ENCODE measurements around the gene CREBRF.
"Not testable (repeated sequence)": the region's sequence is repeated elsewhere in the genome, so short reads cannot be mapped to it uniquely, and the experiment has no call there.

Gene CREBRF

GRCh38 chr5:173039188-173039587, 17.0 kb upstream of the CREBRF start:
- DNase-seq (ENCODE audit: low spot score), result no peak

- no peak for DNase-seq (ENCODE audit: low spot score)
These were observed 16.2 kb upstream of the CREBRF start for GRCh38 chr5:173039964-173040363.

DNA sequence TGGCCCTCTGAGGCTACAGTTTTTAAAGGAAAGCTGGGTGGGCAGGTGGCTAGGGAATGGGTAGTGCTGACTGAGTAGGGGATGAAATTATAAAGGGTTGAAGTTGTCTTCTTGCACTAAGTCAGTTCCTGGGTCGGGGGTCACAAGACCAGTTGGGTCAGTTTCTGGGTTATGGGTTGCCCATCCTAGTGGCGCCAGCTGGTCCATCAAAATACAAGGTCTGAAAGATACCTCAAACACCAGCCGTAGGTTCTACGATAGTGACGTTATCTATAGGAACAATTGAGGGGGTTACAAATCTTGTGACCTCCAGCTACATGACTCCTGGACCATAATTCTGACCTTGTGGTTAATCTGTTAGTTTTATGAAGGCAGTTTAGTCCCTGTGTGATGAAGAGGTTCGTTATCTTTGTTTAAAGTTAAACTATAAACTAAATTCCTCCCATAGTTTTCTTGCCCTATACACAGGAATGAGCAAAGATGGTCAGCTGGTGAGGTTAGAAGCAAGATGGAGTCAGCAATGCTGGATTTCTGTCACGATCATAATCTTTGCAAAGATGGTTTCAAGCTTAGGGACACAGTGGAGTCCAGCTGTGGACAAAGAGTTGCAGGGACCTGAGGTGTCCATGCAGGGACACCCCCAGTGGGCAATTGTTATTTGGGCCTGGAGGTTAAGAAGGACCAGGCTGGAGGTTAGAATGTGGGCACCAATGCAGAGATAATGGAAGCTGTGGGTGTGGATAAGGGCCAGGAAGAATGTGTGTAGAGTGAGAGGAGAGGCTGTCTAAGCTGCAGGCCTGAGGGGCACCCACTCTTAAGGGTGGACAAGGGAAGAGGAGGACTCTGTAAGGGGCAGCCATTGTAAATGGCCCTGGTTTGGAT, 14.0 kb upstream of the CREBRF start:
- DNase-seq (ENCODE audit: low spot score), result no peak

- DNase-seq (ENCODE audit: low spot score), result no peak
These were observed 13.4 kb upstream of the CREBRF start for GRCh38 chr5:173042763-173043107.

- no peak for DNase-seq (ENCODE audit: low spot score)
These were observed 10.7 kb upstream of the CREBRF start for GRCh38 chr5:173045474-173045873.

DNA sequence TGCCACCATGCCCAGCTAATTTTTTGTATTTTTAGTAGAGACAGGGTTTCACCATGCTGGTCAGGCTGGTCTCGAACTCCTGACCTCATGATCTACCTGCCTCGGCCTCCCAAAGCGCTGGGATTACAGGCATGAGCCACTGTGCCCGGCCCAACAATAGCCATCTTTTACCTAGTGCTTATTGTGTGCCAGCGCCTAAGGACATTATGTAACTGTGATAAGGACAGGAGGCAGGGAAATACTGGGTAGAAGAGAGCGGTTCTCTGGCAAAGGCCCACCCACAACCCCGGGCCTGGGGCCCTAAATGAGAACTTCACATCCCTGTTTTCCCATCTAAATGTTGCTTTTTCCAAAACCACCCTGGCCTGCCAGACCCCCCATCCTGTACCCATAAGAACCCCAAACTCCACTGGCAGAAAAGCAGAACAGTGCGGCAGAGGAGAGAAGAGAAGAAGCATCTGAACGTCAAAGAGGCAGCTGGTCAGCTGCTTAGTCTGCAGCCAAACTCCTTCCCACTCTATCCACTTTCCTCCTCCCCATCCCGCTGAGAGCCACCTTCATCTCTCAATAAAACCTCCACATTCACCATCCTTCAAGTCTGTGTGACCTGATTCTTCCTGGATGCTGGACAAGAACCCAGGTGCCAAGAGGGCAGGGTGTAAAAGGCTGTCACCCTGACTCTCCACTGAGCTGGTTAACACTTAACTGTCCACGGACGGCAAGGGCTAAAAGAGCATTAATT, 8.9 kb upstream of the CREBRF start:
- DNase-seq (ENCODE audit: low spot score), result not testable (repeated sequence)

- no peak for DNase-seq (ENCODE audit: low spot score)
These were observed 8.4 kb upstream of the CREBRF start for GRCh38 chr5:173047838-173048105.

DNA sequence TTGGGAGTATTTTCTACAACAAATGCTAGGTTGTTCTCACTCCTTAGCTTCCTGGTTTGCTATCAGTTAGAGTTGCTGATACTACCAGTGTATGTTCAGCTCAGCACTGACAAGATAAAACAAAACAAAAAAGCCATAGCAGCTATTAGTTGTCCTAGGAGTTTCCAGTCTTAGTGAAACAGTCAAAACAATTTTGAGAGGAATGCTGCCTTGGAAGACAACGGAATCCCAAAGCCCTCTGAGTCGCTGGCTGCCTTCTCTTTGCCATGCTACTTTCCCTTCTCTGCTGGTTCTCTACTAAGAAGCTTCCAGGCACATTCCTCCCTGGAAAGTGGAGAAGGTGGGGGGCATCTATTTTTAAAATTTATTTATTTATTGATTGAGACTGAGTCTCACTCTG, 5.4 kb upstream of the CREBRF start:
- DNase-seq (ENCODE audit: low spot score), result no peak

DNA sequence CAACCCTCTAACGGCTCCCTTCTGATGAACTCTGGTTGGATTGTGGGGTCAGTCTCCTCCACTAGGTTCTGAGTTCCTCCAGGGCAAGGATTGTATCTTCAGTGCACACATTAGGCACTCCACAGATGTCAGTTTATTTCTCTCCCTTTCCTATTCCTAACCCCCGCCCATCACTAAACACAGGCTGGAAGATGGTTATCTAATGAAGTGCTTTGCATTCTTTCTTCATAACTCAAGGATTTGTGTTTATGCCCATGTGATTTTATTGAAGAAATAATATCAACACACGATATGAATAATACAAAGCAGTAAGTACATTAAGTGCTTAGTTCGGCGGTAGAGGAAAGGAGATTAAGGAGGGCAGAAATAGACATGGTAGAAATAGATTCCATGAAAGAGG, 4.4 kb upstream of the CREBRF start:
- DNase-seq (ENCODE audit: low spot score), result no peak

DNA sequence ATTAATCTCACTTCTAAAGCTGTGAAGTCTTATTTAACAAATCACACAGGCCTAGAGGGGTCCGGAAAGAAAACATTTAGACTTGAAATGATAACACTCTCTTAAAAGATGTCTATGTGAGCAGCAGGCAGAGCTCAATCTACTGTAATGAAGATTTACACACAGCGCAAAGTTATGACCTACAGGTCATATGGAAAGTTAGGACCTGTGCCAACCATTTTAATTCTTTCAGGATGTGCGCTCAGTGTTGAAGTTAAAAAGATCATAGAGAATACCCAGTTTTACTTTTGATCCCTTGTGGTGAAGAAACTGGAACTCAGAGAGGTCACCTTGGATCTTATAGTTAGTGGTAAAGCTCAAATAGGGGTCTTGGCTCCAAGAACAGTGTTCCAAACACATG, 3.1 kb upstream of the CREBRF start:
- no peak for DNase-seq (ENCODE audit: low spot score)

DNA sequence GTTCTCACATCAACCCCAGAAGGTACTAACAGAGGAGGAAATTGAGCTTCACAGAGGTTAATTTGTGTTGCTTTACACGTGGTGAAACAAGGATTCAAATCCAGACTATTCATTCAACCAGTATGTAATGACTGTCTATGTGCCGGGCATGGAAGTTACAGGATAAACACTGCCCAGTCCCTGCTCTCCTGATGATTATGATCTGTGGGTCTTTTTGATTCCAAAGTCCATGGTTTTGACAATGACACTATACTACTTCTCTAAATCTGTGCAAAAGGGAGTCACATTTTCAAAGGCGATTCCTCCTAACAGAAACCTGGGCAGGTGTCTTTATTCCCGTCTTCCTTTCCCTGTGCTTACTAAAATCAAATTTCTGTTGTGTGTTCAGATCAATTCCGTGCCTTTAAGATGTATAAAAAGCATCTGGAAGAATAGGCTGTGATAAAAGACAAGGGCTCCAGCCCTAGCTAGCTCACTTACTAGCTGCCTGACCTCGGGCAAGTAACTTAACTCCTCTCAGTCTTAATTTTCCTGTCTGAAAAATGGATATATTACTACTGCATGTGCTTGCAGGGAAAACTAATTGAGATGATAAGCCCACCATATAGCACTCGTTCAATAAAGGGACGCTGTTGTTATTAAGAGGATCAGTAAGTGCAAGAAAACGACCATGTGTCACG, 970 bp upstream of the CREBRF start:
- no peak for DNase-seq (ENCODE audit: low spot score)

DNA sequence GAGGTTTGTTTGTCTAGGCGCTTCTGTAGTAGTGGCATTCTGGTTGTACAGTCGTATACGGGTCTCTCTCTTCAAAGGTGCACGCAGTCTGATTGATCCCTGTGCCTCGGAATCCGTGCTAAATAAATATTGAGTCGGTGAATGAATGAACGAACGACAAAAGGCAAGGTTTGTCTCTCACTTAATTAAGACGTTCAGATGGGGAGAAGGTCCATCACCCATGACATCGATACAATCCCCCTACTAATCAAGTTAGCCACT, 500 bp upstream of the CREBRF start:
- no peak for DNase-seq (ENCODE audit: low spot score)

- peak; percentile 82 for DNase-seq (ENCODE audit: low spot score)
These were observed 570 bp downstream of the CREBRF start for GRCh38 chr5:173056783-173057061.

GRCh38 chr5:173057062-173057924, 1.1 kb downstream of the CREBRF start:
- peak; percentile 97 for DNase-seq (ENCODE audit: low spot score)

DNA sequence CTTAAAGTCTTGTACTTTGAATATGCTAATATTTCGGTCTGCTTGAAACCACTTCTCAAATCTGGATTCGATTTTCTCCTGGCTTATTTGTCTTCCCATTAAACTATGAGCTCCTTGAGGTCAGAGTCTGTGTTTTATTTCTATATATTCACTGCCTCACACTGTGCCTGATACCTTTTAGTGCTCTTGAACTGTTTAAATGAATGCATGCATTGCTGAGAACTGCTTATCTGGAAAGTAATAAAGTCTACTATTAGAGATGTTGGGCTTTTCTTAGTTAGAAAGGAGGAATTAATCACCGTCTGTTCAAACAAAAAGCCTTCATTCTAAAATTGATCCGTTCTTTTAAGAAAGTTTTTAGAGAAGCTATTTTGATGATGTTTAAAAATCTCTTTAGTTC, 6.0 kb downstream of the CREBRF start:
- no peak for DNase-seq (ENCODE audit: low spot score)

DNA sequence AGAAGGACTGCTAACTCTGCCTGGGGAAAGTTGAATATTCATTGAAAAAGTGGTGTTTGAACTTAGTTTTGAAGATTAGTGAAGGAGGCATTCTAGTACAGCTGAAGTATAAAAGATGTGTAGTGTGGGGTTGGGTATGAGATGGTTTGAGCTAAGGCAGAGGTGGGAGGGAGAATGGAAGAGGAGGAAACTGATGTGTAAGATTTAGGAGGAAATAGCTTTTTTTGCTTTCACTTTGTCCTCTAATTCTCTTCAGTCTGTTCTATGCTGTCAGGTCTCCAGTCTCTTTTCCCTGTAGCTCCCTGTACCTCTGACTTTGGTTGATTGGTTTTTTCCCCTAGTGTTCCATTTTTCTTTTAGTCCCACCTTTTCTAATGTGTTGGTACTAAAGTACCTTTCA, 9.0 kb downstream of the CREBRF start:
- no peak for DNase-seq (ENCODE audit: low spot score)

GRCh38 chr5:173069671-173070070, 13.5 kb downstream of the CREBRF start:
- no peak for DNase-seq (ENCODE audit: low spot score)

GRCh38 chr5:173075137-173075843, 19.1 kb downstream of the CREBRF start:
- DNase-seq (ENCODE audit: low spot score), result no peak

DNA sequence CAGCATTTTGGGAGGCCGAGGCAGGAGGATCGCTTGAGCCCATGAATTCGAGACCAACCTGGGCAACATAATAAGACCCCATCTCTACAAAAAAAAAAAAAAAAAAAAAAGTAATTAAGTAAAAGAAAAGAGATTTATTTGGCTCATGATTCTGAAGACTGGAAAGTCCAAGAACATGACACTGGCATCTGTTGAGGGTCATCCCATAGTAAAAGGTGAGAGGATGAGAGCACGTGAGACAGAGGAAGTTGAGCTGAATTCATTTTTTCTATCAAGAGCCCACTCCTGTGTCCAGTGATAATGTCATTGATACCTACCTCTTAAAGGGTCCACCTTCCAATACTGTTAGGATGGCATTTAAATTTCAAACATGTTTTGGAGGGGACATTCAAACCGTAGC, 19.8 kb downstream of the CREBRF start:
- no peak for DNase-seq (ENCODE audit: low spot score)

GRCh38 chr5:173076471-173076870, 20.3 kb downstream of the CREBRF start:
- not testable (repeated sequence) for DNase-seq (ENCODE audit: low spot score)

- DNase-seq (ENCODE audit: low spot score), result no peak
These were observed 22.7 kb downstream of the CREBRF start for GRCh38 chr5:173078878-173079277.

- DNase-seq (ENCODE audit: low spot score), result no peak
These were observed 33.4 kb downstream of the CREBRF start for GRCh38 chr5:173089581-173089980.

All from CD4-positive, alpha-beta T cell treated with Interleukin-6 at 100 ng/mL for 8 hours (primary cell).